Mesendoderm (in vitro differentiated cells): ENCODE data around the gene CTSE.

Experiments used
- DNase-seq: peaks from one replicate; pipeline ENCODE4 v3.0.0; 2013
- H2AK5ac ChIP-seq: 2 replicates; pipeline ENCODE4 v1.6.1; 2013; ENCODE audit warnings: low read length, inconsistent platforms
- H2BK120ac ChIP-seq: 2 replicates; pipeline ENCODE4 v1.6.1; 2013; ENCODE audit warnings: low read depth, mild to moderate bottlenecking, low read length, moderate library complexity, mixed read lengths
- H2BK15ac ChIP-seq: replicated peaks from 2 replicates; pipeline ENCODE4 v1.6.1; 2013; ENCODE audit warnings: low read depth, mild to moderate bottlenecking, moderate library complexity
- H2BK5ac ChIP-seq: 2 replicates; pipeline ENCODE4 v1.6.1; 2013; ENCODE audit warnings: low read length, inconsistent platforms
- H3K18ac ChIP-seq: 2 replicates; pipeline ENCODE4 v1.6.1; 2013; ENCODE audit warnings: mild to moderate bottlenecking, low read length, mixed read lengths
- H3K23ac ChIP-seq: one replicate; pipeline ENCODE4 v1.6.1; 2013; ENCODE audit warnings: low read length
- H3K27ac ChIP-seq: 2 replicates; pipeline ENCODE4 v1.5.1; 2013; ENCODE audit warnings: low read depth, mild to moderate bottlenecking, inconsistent platforms, low read length, moderate library complexity
- H3K27me3 ChIP-seq: 2 replicates; pipeline ENCODE4 v1.6.1; 2013; ENCODE audit warnings: low read length, control low read depth, mild to moderate bottlenecking, inconsistent platforms; ENCODE audit not compliant: insufficient read depth, poor library complexity
- H3K36me3 ChIP-seq: 2 replicates; pipeline ENCODE4 v1.6.1; 2013; ENCODE audit warnings: low read length, inconsistent platforms; ENCODE audit not compliant: control insufficient read depth, insufficient read depth
- H3K4ac ChIP-seq: one replicate; pipeline ENCODE4 v1.6.1; 2013; ENCODE audit warnings: low read depth, mild to moderate bottlenecking, low read length, moderate library complexity
- H3K4me1 ChIP-seq: 2 replicates; pipeline ENCODE4 v1.6.1; 2013; ENCODE audit warnings: low read depth, low read length, inconsistent platforms; ENCODE audit not compliant: control insufficient read depth
- H3K4me2 ChIP-seq: 2 replicates; pipeline ENCODE4 v1.6.1; 2013; ENCODE audit warnings: low read length
- H3K4me3 ChIP-seq: 2 replicates; pipeline ENCODE4 v1.5.1; 2013; ENCODE audit warnings: mild to moderate bottlenecking, low read length
- H3K56ac ChIP-seq: one replicate; pipeline ENCODE4 v1.6.1; 2013; ENCODE audit warnings: low read length
- H3K79me1 ChIP-seq: 2 replicates; pipeline ENCODE4 v1.6.1; 2013; ENCODE audit warnings: low read length, inconsistent platforms
- H3K79me2 ChIP-seq: 2 replicates; pipeline ENCODE4 v1.6.1; 2013; ENCODE audit warnings: mild to moderate bottlenecking, low read length; ENCODE audit not compliant: control insufficient read depth, insufficient read depth
- H3K9ac ChIP-seq: 2 replicates; pipeline ENCODE4 v1.6.1; 2013; ENCODE audit warnings: low read length, inconsistent platforms
- H4K5ac ChIP-seq: one replicate; pipeline ENCODE4 v1.6.1; 2013; ENCODE audit warnings: low read length
- H4K8ac ChIP-seq: one replicate; pipeline ENCODE4 v1.6.1; 2013; ENCODE audit warnings: low read depth, mild to moderate bottlenecking, control low read depth, low read length, moderate library complexity
- WGBS: extraction: QIAGEN DNeasy Blood & Tissue Kit; methylation state at CpG from one replicate; pipeline ENCODE4 v1.1.7; 2013; ENCODE audit warnings: low lambda C conversion rate, missing lambda C conversion rate; ENCODE audit not compliant: insufficient coverage; ENCODE audit errors: extremely low coverage; 5-methylcytosine and 5-hydroxymethylcytosine counted together

Gene CTSE

DNA sequence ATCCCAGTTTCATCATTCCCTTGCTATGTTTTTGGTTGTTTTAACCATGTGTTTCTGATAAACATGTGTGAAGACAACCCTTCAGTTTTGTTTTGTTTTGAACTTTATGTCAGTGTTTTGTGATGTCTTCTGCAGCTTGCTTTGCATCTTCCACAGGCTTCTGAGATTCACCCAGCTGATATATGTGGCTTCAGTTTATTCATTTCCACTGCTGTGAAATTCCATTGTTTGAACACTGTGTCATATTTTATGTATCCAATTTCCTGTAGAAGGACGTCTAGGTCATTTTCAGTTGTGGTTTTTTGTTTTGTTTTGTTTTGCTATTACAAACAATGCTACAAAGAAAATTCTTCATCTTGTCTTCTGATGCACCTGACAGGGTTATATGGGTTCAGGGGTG is 53.2 kb downstream of the CTSE start:
- WGBS = no CpG with 5 or more reads among the region's 1 CpG
- no peaks in the 10 kb centered on the region for H3K4me1 ChIP-seq
- H2BK5ac ChIP-seq = no peak overlapping the region
- DNase-seq = no peak
- no peak overlapping the region for H3K56ac ChIP-seq
- H3K4me3 ChIP-seq = no peak overlapping the region
- no peak overlapping the region for H3K27ac ChIP-seq
- H3K4me2 ChIP-seq = no peak overlapping the region
- no peak overlapping the region for H3K23ac ChIP-seq
- no peak overlapping the region for H3K4ac ChIP-seq
- no peak overlapping the region for H4K5ac ChIP-seq
- no peaks in the 10 kb centered on the region for H3K27me3 ChIP-seq
- no peak overlapping the region for H2BK15ac ChIP-seq
- H4K8ac ChIP-seq = no peak overlapping the region
- H3K79me1 ChIP-seq = no peaks in the 10 kb centered on the region
- H2AK5ac ChIP-seq = no peak overlapping the region
- no peaks in the 10 kb centered on the region for H3K79me2 ChIP-seq
- H3K18ac ChIP-seq = no peak overlapping the region
- H3K36me3 ChIP-seq = no peaks in the 10 kb centered on the region
- no peak overlapping the region for H2BK120ac ChIP-seq
- H3K9ac ChIP-seq = no peak overlapping the region

DNA sequence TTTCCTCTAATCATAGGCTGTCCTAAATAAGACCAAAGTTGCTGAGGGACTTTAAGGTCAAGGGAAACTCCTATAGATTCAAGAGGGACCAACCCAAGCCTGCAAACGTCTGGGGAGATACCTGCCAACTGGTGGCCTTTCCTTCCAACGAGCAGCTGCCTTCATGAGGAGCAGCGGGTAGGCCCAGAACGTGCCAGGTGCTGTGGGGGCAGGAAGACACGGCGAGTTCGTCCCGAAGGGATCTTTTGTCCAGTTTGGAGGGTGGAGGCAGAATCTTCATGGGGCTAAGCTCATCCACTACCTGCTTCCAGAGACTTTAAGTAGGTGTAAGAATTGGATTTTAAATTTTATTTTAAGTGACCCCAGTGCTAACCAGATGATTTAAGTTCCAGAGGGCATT is 54.5 kb downstream of the CTSE start:
- H3K27me3 ChIP-seq = no peaks in the 10 kb centered on the region
- no peak overlapping the region for H3K56ac ChIP-seq
- H2BK5ac ChIP-seq = no peak overlapping the region
- H3K36me3 ChIP-seq = no peaks in the 10 kb centered on the region
- no peak overlapping the region for H4K8ac ChIP-seq
- no peak overlapping the region for H2BK15ac ChIP-seq
- H3K4me2 ChIP-seq = no peak overlapping the region
- no peaks in the 10 kb centered on the region for H3K79me2 ChIP-seq
- no peaks in the 10 kb centered on the region for H3K4me1 ChIP-seq
- no peaks in the 10 kb centered on the region for H3K79me1 ChIP-seq
- H3K9ac ChIP-seq = no peak overlapping the region
- H4K5ac ChIP-seq = no peak overlapping the region
- H3K18ac ChIP-seq = no peak overlapping the region
- WGBS = no CpG with 5 or more reads among the region's 8 CpGs
- H2BK120ac ChIP-seq = no peak overlapping the region
- H3K27ac ChIP-seq = no peak overlapping the region
- no peak overlapping the region for H3K4ac ChIP-seq
- H3K23ac ChIP-seq = no peak overlapping the region
- H2AK5ac ChIP-seq = no peak overlapping the region
- DNase-seq = no peak
- no peak overlapping the region for H3K4me3 ChIP-seq

DNA sequence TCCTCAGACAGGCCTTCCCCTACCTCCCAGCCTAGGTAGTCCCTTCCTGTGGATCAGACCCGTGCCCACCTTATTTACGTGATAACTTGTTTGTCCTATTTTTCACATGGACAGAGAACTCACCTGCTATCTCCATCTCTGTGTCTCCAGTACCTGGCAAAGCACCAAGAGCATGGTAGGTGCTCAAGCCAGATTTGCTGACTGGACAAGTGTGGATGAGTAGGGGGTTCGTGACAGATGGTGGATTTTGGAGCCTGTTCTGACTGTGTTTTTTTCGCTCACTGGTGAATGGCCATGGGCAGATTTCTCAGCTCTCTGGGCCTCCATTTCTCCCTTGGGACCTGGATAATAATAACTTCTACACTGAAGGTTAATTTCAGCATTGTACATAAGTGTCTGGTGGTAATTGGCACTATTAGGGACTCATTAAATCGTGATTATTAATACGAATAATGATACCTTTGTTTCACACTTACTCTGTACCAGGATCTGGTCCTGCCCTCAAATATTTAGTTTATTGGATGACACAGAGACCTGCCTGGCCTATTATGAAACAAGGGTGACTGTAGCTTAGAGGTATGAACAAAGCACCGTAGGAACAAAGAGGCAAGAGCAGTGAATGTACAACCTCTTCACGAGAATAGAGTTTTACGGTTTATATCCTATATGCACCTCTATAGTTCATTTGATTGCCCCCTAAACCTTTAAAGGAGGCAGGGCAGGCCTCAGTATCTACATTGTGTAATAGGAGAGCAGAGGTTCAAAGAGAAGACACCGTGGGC is 56.0 kb downstream of the CTSE start:
- no peak for DNase-seq
- Histone ChIP-seq H3K4me3 (no peak overlapping the region), H2BK120ac (no peak overlapping the region), H3K4me1 (no peaks in the 10 kb centered on the region), H2BK15ac (no peak overlapping the region), H3K36me3 (no peaks in the 10 kb centered on the region), H4K5ac (no peak overlapping the region), H3K4me2 (no peak overlapping the region), H3K9ac (no peak overlapping the region), H3K56ac (no peak overlapping the region), H3K27me3 (no peaks in the 10 kb centered on the region), H4K8ac (no peak overlapping the region), H3K4ac (no peak overlapping the region), H3K27ac (no peak overlapping the region), H2BK5ac (no peak overlapping the region), H3K23ac (no peak overlapping the region), H3K79me1 (no peaks in the 10 kb centered on the region), H3K18ac (no peak overlapping the region), H2AK5ac (no peak overlapping the region), H3K79me2 (no peaks in the 10 kb centered on the region)
- WGBS = no CpG with 5 or more reads among the region's 10 CpGs

DNA sequence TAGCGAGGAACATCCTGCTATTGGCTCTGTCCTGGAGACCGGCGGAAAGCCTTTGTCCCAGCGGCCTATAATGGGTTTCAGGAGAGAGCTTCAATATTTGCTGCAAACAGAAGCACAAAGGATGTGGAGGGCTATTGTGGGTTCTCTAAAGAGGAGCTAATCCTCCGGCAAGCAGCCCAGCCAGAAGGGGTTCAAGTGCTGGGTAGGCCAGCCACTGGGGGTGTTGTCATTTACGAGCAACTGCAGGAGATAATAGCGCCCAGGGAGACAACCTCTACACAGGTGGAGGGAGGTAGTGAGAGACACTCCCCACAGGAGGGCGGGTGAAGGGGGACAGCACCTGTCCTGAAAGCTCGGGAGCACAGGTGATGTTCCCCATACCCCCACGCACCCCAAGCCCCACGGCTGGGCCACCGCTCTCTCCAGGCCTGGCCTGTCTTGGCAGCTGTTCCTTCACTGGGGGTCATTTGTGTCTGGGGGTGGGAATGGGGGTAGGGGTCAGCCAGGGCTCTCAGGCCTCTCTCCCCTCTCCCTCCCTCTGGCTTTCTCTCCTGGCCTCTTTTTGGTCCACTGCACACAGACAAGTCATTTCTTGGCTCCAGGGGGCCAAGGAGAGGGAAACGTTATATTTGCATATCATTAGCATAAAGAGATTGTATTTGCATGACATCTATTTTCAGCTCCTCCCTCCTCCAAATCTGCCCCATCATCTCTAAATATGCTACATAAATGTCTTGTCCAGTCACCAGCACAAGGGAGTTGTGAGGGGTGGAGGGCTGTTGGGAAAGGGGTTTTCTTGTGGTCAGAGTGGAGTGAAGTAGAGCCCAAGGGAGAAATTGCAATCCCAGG is 58.4 kb downstream of the CTSE start:
- H2BK120ac ChIP-seq = no peak overlapping the region
- no peak overlapping the region for H3K4me2 ChIP-seq
- no peak overlapping the region for H3K4me3 ChIP-seq
- no peak overlapping the region for H3K56ac ChIP-seq
- no peak overlapping the region for H3K18ac ChIP-seq
- H3K4me1 ChIP-seq = no peaks in the 10 kb centered on the region
- no peak overlapping the region for H3K4ac ChIP-seq
- no peak for DNase-seq
- H2BK5ac ChIP-seq = no peak overlapping the region
- no peaks in the 10 kb centered on the region for H3K79me1 ChIP-seq
- no peak overlapping the region for H3K23ac ChIP-seq
- H3K27ac ChIP-seq = no peak overlapping the region
- no peak overlapping the region for H2AK5ac ChIP-seq
- no peak overlapping the region for H2BK15ac ChIP-seq
- no peak overlapping the region for H4K5ac ChIP-seq
- H3K36me3 ChIP-seq = no peaks in the 10 kb centered on the region
- H4K8ac ChIP-seq = no peak overlapping the region
- H3K79me2 ChIP-seq = no peaks in the 10 kb centered on the region
- WGBS = no CpG with 5 or more reads among the region's 13 CpGs
- H3K9ac ChIP-seq = no peak overlapping the region
- no peaks in the 10 kb centered on the region for H3K27me3 ChIP-seq

DNA sequence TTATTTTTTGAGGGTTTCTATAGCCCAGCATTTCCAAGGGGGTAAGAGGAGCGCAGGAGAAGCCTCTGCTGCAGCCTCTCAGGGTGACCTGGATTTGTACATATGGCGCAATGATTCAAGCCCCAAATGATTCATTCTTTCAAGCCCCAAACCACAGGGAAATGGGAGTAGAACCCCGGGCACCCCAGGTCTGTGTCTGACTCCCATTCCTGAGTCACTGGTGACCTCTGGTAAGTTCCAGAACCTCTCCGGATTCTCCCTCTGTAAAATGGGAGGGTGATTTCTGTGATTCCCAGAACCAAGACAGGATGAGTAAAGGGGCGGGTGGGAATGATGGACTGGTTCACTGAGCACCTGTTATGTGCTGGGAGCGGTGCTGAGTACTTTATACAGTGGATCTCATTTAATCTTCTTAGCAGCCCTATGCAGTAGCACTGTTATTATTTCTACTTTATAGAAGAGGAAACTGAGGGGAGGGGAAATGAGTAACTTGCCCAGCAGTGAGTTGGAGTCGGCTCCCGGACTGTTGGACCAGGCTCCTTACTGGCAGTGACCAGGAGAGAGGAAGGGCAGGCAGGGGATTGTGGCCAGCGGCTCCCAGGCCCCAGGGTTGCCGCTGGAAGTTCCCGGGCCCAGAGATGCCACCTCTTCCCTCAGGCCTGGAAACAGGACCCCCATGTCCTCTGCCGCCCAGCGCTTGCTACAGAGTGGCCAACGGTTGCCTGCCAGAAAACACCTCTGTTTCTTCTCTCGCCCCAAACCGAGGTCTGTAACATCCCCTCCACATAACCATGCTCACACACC is 60.1 kb downstream of the CTSE start:
- no peaks in the 10 kb centered on the region for H3K4me1 ChIP-seq
- H4K8ac ChIP-seq = no peak overlapping the region
- no peak overlapping the region for H3K4me2 ChIP-seq
- no peak for DNase-seq
- no peak overlapping the region for H3K27ac ChIP-seq
- no peak overlapping the region for H3K4ac ChIP-seq
- H2BK15ac ChIP-seq = no peak overlapping the region
- no peaks in the 10 kb centered on the region for H3K79me1 ChIP-seq
- H3K9ac ChIP-seq = no peak overlapping the region
- H4K5ac ChIP-seq = no peak overlapping the region
- H3K36me3 ChIP-seq = no peaks in the 10 kb centered on the region
- H3K18ac ChIP-seq = no peak overlapping the region
- no peak overlapping the region for H2AK5ac ChIP-seq
- WGBS = no CpG with 5 or more reads among the region's 16 CpGs
- no peaks in the 10 kb centered on the region for H3K27me3 ChIP-seq
- H2BK120ac ChIP-seq = no peak overlapping the region
- no peak overlapping the region for H3K23ac ChIP-seq
- no peak overlapping the region for H3K4me3 ChIP-seq
- no peak overlapping the region for H2BK5ac ChIP-seq
- no peak overlapping the region for H3K56ac ChIP-seq
- H3K79me2 ChIP-seq = no peaks in the 10 kb centered on the region
